GM19035 (cell line): ENCODE results near the gene DLG1.
"Not testable (repeated sequence)": the region's sequence is repeated elsewhere in the genome, so short reads cannot be mapped to it uniquely, and the experiment has no call there.

Experiments used
- ATAC-seq: cut with Tn5 transposase; IDR thresholded peaks from one replicate; pipeline ENCODE4 v1.9.1; 2021; ENCODE audit not compliant: unreplicated experiment

Gene DLG1

GRCh38 chr3:197212290-197212689 lies 86.1 kb downstream of the DLG1 start:
- ATAC-seq = no peak

- not testable (repeated sequence) for ATAC-seq
These were observed 86.7 kb downstream of the DLG1 start for GRCh38 chr3:197211698-197212097.

DNA sequence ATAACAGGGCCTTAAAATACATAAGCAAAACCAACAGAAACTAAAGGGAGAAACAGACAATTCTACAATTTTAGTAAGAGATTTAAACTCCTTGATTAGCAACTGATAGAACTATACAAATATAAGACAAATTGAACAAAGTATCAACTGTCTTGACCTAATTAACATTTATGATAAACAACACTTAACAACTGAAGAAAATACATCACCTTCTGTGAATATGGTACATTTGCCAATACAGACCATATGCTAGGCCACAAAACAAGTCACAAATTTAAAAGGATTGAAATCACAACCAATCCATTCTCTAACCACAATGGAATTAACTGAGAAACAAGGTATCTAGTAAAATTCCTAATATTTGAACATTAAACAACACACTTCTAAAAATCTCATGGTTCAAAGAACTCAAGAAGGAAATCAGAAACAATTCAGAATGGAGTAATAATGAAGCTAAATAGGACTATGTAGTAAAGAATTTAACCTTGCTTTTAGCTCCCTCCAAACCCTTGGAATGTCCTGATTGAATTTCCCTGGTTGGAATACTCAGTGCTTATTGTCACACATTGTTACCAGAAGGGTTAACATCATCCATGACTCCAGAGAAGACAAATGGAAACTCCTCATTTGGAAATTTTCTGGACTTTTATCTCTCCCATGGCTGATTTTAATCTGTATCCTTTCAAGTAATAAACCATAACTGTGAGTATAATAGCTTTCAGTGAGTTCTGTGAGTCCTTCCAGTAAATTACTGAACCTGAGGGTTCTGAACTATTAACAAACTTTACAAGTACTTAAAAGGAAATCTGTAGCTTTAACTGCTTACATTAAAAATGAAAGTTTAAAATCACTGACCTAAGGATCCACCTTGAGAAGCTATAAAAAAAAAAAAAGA lies 88.8 kb downstream of the DLG1 start:
- ATAC-seq = no peak

DNA sequence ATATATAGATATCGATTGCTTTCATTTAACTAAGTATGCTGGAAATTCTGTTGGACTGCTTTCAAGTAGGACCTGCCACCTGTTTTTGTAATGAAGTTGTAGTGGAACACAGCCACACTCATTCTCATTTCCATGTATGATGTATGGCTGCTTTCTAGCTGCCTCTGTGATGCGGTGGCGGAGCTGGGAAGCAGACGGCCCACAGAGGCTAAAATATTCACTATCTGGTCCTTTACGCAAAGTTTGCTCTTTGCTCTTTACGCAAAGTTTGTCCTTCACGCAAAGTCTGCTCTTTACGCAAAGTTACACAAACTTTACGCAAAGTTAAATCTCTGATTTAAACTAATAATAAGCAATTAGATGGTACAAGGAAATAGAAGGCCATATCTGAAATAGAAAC lies 91.5 kb downstream of the DLG1 start:
- no peak for ATAC-seq

DNA sequence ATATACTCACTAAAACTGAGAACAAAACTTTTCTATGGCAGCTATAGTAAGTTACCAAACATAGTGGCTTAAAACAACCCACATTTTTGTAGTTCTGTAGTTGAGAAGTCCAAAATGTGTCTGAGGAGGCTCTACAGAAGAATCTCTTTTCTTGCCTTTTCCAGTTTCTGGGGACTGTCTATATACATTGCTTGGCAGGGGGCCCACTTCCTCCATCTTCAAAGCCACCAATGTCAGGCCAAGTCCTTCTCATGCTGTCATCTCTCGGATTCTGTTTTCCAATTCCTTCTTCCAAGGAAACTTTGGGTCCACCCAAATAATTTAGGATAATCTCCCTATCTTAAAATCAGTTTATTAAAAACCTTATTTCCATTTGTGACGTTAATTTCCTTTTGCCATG lies 92.7 kb downstream of the DLG1 start:
- no peak for ATAC-seq

- no peak for ATAC-seq
These were observed 93.1 kb downstream of the DLG1 start for GRCh38 chr3:197205265-197205664.

DNA sequence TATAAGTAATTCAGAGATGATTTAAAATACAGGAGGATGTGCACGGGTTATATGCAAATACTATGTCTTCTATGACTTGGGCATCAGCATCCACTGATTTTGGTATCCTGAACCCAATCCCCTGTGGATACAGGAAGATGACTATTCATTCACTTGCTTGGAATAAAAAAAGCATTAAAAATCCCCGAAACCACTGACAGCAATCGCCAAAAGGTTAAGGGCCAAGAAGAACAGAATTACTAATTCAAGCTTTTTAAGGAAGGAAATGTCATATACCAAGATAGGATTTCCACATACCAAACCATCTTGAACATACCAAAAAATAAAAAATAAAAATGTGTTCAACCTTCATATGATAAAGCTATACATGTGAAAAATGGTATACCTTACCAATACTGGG lies 93.7 kb downstream of the DLG1 start:
- ATAC-seq = no peak

GRCh38 chr3:197203714-197204146 lies 94.7 kb downstream of the DLG1 start:
- no peak for ATAC-seq

DNA sequence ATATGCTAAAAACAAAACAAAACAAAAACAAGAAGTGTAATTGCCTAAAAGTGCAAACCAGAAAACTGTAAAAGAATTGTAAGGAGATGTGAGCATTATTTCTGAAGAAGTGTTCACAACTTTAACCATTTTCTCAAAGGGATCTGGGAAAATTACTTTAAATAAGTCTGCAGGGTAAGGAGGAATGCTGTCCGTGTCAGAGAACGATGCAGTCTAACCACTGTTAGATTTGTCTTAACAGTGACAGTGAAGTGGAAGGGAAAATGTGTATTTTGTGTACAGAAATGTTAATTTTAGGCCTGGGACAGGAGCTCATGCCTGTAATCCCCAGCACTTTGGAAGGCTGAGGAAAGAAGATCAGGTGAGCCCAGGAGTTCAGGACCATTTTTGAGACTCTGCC lies 95.7 kb downstream of the DLG1 start:
- ATAC-seq = no peak

- no peak for ATAC-seq
These were observed 96.5 kb downstream of the DLG1 start for GRCh38 chr3:197201791-197202452.

- ATAC-seq = not testable (repeated sequence)
These were observed 97.6 kb downstream of the DLG1 start for GRCh38 chr3:197200856-197201255.

DNA sequence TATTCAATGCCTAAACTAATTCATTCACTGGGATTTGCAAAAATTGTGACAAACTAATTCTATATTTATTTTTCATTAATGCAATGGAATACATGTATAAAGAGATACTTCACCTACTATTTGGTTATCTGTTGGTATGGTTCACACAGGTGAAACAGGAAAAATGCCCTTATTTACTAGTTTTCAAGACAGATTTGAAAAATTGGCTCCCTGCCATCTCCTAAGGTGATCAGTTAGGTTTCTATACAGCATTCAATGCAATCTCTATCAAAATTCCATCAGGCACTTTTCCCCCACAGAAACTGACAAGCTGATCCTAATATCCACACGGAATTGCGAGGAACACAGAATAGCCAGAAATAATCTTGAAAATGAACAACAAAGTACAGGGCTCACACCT lies 101.1 kb downstream of the DLG1 start:
- no peak for ATAC-seq

DNA sequence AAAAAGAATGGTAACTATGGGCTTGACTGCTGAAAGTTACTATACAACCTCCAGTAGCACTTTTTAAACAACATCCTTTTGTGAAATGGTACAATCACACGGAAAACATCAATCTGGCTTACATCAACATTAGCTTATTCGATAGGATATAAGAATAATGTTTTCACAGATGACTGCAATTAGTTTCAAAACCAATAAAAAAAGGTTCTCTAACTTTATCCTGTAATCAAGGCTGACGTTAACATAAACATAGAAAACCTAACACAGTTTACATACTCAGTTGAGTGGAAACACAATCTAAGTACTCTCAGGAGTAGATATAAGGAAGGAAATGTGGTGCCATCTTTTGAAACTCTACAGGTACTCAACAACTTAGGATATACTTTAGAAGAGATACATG lies 102.2 kb downstream of the DLG1 start:
- ATAC-seq = no peak

DNA sequence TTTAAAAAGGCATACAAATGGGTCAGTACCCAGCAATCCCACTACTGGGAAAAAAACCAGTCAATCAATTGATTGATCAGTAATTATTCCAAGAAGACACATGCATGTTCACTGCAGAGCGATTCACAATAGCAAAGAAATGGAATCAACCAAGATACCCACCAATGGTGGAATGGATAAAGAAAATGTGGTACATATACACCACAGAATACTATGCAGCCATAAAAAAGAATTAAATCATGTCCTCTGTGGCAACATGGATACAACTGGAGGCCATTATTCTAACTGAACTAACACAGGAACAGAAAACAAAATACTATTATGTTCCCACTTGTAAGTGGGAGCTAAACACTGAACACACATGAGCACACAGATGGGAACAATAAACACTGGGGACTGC lies 103.1 kb downstream of the DLG1 start:
- no peak for ATAC-seq

- not testable (repeated sequence) for ATAC-seq
These were observed 104.7 kb downstream of the DLG1 start for GRCh38 chr3:197193759-197194158.

DNA sequence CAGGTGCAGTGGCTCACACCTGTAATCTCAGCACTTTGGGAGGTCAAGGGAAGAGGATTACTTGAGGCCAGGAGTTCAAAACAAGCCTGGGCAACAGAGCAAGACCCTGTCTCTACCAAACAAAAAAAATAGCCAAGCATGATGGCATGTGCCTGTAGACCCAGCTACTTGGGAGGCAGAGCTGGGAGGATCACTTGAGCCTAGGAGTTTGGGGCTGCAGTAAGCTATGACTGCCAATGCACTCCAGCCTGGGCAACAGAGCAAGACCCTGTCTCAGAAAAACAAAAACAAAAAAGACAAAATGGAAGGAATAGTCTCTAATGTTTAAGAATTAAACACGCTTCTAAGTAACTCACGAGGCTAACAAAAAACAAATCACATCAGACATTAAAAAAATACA lies 106.5 kb downstream of the DLG1 start:
- ATAC-seq = no peak

- ATAC-seq = no peak
These were observed 108.8 kb downstream of the DLG1 start for GRCh38 chr3:197189623-197190022.

DNA sequence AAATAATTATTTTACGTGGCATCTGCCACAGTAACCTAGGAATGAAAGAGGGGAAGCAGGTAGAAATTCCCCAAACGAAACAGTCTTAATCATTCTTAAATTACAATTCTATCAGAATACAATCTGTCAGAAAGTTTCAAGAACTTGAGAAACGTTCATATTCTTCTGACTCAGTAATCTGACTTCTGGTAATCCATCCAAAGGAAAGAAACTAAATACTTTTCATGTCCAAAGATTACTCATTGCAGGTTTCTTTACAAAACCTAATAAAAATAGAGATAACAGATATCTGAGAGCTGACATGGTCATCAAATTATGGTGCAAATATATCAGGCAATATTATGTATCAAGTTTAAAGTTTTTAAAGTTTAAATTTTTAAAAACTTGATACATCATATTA lies 109.4 kb downstream of the DLG1 start:
- ATAC-seq = no peak

DNA sequence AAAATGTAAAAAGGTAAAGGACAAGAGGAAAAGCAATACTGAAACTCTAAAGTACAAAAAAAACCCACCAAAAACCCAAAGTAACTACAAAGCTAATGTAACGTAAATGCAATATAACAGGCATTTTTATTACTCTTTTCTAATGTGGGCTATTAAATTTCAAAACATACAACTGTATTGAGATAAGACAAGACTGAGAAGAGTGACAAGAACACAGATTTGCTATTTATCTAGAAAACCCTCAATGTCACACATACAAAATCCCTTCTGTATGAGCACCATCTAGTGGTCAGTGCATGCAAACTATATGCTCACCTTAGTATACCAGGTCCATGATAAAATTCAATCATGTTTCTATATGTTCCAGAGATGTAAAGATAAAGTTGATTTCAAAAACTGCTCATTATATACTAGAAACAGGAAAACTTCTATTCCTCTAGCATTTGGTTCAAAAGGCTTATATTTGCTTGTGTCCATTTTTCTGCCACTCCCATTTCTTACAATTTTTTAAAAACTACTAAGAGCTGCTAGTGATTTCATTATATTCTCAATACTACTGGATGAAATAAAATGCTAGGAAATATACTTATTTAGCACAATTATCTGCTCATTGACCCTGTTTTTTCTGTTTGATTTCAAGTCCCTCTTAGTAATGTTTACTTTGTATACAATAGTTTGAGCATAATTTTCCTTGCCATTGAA lies 111.4 kb downstream of the DLG1 start:
- ATAC-seq = peak; percentile 58

- ATAC-seq = no peak
These were observed 114.8 kb downstream of the DLG1 start for GRCh38 chr3:197183582-197183981.

DNA sequence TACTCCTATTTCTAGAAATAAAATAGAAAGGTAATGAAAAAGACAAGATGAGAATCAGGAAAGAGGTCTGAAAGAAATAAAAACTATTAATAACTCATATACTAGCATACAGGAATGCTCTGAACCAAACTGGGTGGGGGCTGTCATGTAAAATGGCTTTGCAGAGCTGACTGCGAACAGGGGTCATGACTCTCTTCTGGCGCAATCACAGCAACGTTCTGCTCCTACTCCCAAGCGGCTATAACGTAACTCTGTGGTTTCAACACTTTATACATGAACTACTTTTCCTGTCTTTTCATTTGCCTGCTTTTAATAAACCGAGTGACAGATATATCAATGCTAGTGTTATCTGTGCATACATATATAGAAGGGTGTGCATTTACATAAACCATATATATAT lies 116.7 kb downstream of the DLG1 start:
- ATAC-seq = no peak

- ATAC-seq = no peak
These were observed 119.4 kb downstream of the DLG1 start for GRCh38 chr3:197178998-197179397.
